HG03196 (cell line): ENCODE data around the gene THNSL1.

Experiments
- ATAC-seq: cut with Tn5 transposase; IDR thresholded peaks from one replicate; pipeline ENCODE4 v1.9.1; 2021; ENCODE audit not compliant: unreplicated experiment

THNSL1 gene

DNA sequence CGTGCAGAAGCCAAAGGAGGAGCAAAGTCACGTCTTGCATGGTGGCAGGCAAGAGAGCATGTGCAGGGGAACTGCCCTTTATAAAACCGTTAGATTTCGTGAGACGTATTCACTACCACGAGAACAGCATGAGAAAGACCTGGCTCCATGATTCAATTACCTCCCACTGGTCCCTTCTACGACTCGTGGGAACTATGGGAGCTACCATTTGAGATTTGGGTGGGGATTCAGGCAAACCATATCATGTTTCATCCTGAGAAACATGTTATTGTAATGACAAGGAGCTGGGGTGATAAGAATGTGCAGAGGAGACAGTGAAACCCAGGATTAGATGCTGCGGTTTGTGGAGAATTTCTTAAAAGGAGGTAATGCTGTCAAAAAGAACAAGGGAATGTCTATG is 34.0 kb downstream of the THNSL1 start:
- no peak for ATAC-seq

DNA sequence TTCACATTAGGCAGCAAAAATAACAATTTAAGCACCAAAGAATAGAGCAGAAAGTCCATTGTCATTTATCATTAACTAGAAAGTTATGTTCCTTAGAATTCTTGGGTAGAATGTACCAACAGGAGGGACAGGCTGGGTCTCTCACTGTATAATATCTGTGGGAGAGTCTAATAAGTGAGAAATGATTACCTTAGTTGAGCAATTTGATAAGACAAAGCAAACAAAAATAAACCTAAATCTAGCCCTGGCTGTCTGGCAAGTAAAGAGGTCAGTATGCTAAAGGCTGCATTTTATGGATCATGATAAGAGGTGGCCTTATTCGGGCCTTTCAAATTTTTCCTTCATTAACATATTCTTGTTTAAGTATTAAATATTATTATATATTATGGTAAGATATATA is 35.6 kb downstream of the THNSL1 start:
- ATAC-seq: no peak

DNA sequence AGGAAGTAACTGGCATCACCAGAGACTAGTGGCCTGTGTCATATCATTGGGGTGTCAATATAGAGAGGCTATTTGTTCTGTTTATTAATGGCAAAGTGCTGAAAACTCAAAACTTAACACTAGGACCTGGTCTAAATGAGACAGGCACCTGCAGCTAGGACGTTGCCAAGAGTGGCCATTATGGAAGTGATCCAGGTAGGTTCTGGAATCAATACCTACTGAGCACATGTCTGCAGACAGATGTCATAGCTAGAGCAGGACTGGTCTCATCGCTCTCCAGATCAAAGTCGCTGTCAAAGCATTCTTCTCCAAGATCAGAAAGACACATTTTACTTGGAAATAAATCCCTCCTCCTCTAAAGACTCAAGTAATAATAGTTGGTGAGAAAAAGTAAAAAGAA is 40.3 kb downstream of the THNSL1 start:
- ATAC-seq: no peak

DNA sequence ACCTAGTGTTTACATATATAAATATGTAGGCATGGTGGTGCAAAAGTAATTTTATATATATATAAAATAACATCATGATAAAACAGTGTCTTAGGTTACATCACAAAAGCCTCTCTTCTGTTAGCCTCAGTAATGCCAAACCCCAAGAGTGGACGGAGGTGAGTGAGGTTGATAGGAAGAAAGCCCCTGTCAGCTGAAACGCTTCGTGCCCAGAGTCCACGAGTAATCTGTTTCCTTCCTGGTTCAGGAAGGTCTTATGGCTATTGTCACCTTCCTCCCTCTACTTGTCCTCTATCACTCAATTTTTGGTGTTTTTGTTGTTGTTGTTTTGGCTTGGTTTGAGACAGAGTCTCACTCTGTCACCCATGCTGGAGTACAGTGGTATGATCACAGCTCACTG is 41.5 kb downstream of the THNSL1 start:
- ATAC-seq: no peak

DNA sequence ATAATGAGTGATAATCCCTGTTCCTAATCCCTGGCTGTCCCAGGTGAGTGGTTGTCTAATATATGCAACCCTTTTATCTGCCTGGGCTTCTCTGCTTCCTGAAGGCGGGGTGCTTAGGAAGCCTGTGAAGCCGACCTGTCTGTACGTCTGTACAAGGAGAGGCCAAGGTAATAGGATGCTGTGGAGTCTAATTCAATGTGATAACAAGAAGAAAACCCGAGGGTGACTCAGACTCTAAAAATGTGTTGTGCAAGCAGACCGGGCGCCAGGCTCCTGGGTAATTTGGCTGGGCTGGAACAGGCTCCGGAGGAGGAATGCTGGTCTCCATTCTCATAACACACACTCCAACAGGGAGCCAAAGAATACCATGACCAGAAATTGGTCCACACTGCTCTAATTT is 43.6 kb downstream of the THNSL1 start:
- no peak for ATAC-seq

DNA sequence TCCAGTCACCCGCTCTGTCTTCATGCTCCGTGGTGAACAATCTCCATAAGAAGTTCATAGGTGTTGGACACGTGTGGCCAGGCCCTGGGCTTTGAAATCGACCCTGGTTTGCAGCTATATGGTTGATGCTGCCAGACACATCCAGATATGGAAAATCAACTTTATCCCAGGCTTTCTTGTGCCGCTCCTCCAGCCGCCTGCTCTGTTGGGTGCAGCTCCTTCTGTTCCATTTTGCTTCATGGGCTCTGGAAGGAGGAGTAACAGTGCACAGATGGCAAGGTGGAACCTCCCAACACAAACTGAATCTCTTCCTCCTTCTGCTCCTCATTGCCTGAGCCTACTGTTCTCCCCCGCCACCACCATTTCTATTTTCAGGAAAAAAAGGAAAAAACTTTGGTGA is 44.7 kb downstream of the THNSL1 start:
- no peak for ATAC-seq

DNA sequence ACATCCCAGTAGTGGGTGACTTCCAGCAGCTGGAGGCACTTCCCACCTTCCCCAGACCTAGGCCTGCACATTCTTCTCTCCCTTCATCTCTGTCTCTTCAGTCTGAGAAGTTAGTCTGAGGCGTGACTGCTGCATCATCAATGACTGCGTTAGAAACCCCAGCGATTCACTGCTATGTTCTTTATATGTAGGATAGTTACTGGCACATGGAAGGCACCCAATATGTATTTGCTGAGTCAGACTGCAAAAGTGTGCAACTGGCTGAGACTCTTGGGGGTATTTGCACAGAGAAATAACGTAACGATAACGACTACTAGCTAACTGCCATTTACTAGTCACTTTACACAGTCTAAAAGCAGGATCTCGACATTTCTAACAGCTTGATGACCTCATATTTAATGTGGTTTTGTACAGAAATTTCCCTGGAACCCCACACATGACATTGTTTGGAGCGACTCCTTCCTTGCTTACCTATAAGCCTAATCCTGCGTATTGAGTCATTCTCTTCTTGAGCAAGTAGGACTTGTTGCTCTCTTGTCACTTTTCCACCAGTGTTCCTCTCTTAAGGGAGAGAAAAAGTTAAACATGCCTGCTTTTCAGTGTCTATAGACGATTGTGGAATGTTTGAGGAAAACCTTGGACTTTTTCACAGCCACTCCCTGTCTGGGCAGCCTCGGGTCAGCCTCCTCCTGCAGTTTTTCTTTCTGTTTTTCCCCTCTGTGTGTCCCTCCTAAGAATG is 45.5 kb downstream of the THNSL1 start:
- no peak for ATAC-seq

DNA sequence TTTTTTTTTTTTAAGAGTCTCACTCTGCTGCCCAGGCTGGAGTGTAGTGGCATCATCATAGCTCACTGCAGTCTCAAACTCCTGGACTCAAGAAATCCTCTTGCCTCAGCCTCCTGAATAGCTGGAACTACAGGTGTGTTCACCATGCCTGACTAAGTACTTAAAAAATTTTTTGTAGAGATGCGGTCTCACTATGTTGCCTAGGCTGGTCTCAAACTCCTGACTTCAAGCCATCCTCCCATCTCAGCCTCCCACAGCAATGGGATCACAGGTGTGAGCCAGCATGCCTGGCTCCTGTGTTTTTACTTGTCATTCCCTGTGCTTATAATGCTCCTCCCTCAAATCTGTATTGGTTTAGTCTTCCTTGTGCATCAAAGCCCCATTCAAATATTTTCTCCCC is 46.7 kb downstream of the THNSL1 start:
- ATAC-seq: no peak

DNA sequence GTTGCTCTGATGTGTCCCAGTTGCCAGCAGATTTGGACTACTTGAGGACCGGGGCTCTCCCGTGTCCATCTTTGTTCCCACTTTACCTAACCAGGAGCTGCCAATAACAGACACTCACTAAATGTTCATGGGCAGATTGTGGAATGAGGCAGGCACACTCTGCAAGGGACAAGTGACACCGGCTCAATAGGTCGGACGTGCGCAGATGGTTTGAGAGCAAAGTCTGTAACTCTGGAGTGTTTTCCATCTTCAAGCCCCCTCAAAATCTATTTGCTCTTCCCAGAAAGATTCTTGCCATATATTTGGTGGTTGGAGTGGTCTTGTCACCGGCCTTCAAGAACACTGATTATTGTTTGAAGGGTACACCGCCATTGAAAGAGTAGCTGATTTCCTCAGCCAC is 47.2 kb downstream of the THNSL1 start:
- ATAC-seq: no peak

DNA sequence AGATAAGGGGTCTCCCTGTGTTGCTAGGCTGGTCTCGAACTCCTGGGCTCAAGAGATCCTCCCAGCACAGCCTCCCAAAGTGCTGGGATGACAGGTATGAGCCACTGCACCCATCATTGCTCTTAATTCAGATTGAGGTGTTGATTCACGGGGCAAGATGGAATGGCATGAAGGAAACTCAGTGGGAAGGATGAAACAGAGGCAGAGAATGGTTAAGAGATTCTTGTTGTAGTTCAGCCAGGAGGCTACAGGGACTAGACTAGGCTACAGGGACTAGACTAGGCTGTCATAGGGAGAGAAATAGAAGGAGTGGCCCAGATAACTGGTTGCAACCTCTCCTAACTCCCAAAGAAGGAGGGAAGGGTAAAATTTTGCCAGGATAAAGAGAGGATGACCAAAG is 48.0 kb downstream of the THNSL1 start:
- ATAC-seq: no peak

DNA sequence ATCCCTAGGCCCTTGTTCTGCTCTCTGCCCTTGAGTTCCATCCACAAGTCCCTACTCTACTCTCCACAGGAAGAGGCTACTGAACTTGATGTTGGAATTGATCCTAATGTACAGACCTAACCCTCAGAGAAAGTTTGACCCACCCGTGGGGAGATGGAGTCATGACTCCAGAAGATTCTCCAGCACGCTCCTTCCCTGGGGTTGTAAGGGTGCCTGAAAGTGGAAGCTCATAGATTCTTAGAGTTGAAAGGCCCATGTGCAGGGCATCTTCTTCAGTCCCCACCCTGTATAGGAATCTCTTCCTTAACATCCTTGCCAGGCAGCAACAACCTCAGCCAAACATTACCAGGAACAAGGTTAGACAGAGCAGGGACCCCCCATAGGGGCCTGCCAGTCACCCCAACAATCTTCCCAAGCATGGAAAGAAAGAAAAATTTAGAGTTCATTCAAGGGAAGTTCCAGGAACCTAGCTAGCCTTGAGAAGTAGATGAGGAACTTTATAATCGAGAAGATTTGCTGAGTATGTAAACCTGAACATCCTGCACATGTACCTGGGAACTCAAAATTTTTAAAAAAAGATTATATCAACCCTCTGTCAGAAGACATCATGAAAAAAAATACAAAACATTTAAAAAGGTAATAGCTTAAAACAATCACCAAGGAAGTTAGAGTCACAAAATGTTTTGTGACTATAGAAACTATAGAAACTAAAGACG is 49.5 kb downstream of the THNSL1 start:
- ATAC-seq: no peak

DNA sequence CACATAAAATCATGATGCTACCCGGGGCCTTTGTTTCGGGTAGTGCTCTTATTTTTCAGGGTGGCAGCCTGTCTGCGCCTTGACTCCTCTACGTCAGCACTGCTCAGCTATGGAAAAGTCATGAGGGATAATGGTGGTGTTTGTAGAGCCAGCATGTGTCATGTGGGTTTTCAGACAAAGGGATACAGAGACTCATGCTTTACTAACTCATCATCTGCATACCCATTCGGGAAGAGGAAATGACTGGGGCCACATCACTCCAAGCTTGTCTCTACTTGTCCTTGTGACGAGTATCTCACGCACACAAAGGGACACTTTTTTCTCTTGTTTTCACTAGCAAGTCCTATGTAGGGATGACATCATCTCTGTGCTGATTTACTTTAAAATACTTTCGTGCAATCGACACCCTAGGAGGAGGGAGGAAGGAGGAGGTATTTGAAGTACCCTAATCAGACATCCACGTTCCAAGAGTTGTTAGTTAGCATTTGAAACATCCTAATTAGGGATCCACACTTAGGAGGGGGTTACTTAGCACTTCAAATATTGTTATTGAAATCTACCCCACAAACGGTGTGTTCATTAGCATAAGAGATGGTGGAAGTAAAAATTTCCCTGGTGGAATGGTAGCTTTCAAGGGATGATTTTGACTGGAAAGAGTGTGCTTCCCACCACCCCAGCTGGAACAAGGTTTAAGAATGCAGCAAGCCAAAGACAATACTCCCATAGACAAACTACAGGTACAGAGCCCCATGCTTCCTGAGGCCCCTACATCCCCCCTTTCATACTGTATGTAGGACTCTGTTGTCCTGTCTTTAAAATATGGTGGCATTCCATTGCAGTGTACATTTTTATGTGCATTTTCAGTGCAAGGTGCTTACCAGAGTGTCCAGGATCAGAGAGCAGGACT is 52.0 kb downstream of the THNSL1 start:
- no peak for ATAC-seq

DNA sequence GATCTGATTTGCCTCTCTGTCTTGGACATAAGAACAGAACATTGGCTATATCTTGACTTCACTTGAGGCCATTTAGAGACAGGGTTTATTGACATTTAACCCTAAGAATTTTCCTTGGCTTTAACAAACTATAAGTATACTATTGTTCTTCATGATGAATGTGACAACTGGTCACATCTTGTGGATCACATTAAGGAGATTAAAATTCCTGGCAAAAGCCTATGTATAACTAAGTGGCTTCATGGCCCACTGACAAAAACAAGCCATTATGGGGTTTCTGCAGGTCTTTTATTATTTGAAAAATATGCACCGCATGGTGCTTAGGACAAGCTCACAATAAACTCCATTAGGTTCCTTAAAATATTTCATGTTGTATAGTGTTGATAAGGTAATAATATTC is 54.8 kb downstream of the THNSL1 start:
- no peak for ATAC-seq

DNA sequence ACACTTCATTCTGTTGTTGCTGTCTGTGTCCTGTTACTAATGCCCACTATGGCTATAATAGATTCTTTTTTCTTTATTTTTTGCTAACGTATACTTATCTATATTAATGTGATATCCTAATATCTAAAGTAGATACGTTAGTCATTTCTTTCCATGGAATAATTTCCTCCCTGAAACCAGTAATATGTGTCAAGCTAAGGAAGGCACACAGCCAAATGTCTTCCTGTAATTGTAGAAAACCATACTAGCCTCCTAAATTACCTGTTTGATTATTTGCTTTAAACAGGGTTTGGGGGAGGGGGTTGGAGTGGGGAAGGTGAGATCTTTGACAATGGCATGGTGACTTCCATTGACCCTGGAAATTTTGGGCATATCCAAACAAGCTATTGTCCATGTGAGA is 56.4 kb downstream of the THNSL1 start:
- ATAC-seq: no peak

DNA sequence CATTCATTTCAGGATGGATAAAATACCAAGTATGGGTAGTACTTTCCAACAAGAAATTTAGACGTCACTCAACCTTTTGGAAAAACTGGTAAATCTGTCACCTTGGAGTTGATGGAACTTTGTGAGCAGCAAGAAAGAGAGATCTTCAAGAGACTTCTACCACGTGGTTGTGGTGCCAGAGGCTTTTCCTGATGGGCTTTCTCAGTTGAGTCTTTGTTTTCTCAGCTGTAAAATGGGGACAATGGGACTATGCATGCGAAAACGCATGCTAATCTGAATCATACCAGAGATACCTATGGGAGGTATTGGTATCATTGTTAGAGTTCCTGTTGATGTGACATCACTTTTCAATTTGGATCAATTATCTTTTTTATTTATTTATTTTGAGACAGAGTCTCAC is 59.4 kb downstream of the THNSL1 start:
- no peak for ATAC-seq
